Stomach smooth muscle (tissue), 2 donors: ENCODE data around the gene MARS1.

Experiments
- H3K27ac ChIP-seq: one replicate; pipeline ENCODE4 v1.7.0; 2013; ENCODE audit warnings: mild to moderate bottlenecking, low read length, inconsistent platforms
- H3K27me3 ChIP-seq, 2 donors: one replicate each; pipeline ENCODE4 v1.7.0; 2013; ENCODE audit warnings: low read length in 2 of 2; ENCODE audit not compliant: insufficient read depth in 2 of 2, control insufficient read depth in 1 of 2
- H3K36me3 ChIP-seq, 2 donors: one replicate each; pipeline ENCODE4 v1.7.0; 2013; ENCODE audit warnings: low read length in 2 of 2; ENCODE audit not compliant: control insufficient read depth in 2 of 2, insufficient read depth in 2 of 2
- H3K4me1 ChIP-seq: one replicate; pipeline ENCODE4 v1.7.0; 2013; ENCODE audit warnings: low read length; ENCODE audit not compliant: control insufficient read depth, insufficient read depth
- H3K4me3 ChIP-seq, 2 donors: one replicate each; pipeline ENCODE4 v1.7.0; 2013; ENCODE audit warnings: low read length in 2 of 2
- H3K9ac ChIP-seq, 2 donors: one replicate each; pipeline ENCODE4 v1.7.0; 2013; ENCODE audit warnings: low read length in 2 of 2, mild to moderate bottlenecking in 1 of 2
- H3K9me3 ChIP-seq, 2 donors: one replicate each; pipeline ENCODE4 v1.7.0; 2013; ENCODE audit warnings: low read length in 2 of 2; ENCODE audit not compliant: control insufficient read depth in 2 of 2
- donor health status: healthy.
- donor health status: Pancreatic carcinoma.

Gene MARS1

GRCh38 chr12:57531836-57532235, 44.0 kb downstream of the MARS1 start:
- Histone ChIP-seq H3K4me3 (no peak overlapping the region), H3K9me3 (no peaks in the 10 kb centered on the region), H3K27me3 (no peaks in the 10 kb centered on the region), H3K36me3 (peaks cover 66 to 69% of the 10 kb centered on the region in 2 donors), H3K4me1 (no peaks in the 10 kb centered on the region), H3K27ac (no peak overlapping the region), H3K9ac (no peak overlapping the region)

- H3K4me3 ChIP-seq = no peak overlapping the region
- no peak overlapping the region for H3K27ac ChIP-seq
- H3K36me3 ChIP-seq = peaks cover 62 to 67% of the 10 kb centered on the region in 2 donors
- H3K9ac ChIP-seq = no peak overlapping the region
- no peaks in the 10 kb centered on the region for H3K4me1 ChIP-seq
- no peaks in the 10 kb centered on the region for H3K27me3 ChIP-seq
- no peaks in the 10 kb centered on the region for H3K9me3 ChIP-seq
Observed at GRCh38 chr12:57533108-57533507, 45.2 kb downstream of the MARS1 start.

DNA sequence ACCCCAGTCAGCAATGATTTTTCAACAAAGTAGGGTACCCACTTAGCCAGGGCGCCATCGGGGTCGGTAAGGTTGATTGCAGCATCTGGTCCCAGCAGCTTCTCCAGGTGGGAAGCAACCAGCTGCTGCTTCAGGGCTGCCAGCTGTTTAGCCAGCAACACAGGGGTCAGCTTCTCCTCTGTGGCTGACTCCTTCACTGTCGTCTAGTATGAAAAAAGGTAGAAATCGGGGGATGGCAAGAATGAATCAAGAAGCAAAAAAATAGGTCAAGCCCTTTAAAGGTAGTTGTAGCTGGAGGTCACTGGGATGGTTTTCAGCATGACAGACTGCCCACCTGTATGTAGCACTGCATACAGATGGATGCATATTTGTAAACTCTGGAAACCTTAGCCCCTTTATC, 46.4 kb downstream of the MARS1 start:
- Histone ChIP-seq H3K27ac (no peak overlapping the region), H3K4me3 (no peak overlapping the region), H3K4me1 (no peaks in the 10 kb centered on the region), H3K9ac (no peak overlapping the region), H3K9me3 (no peaks in the 10 kb centered on the region), H3K27me3 (no peaks in the 10 kb centered on the region), H3K36me3 (peaks cover 60 to 72% of the 10 kb centered on the region in 2 donors)

DNA sequence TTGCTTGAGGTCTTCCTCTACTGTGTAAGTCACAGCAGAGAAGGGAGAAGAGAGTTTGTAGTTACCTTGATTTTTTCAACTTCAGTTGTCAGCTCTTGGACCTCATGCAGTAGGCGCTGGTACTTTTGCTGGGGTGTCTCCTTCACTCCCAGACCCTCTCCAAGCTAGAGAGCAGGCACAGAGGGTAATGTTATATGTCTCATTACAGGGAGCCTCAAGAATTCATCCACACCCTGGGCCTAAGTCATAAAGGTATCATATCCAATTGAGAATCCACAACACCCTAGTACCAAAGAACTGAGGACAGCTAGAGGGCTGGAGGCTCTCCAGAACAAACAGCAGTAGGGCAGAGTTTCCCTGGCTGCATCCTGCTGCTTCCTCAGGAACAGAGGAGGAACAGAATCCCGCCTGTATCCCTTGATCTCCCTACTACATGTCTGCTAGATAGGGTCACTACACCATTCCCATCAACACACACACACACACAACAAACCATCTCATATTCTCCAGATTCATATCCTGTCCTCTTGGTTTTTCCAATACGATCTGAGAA, 47.2 kb downstream of the MARS1 start:
- Histone ChIP-seq H3K27me3 (no peaks in the 10 kb centered on the region), H3K4me1 (no peaks in the 10 kb centered on the region), H3K27ac (no peak overlapping the region), H3K9me3 (no peaks in the 10 kb centered on the region), H3K36me3 (peaks cover 56 to 71% of the 10 kb centered on the region in 2 donors), H3K9ac (no peak overlapping the region), H3K4me3 (no peak overlapping the region)

DNA sequence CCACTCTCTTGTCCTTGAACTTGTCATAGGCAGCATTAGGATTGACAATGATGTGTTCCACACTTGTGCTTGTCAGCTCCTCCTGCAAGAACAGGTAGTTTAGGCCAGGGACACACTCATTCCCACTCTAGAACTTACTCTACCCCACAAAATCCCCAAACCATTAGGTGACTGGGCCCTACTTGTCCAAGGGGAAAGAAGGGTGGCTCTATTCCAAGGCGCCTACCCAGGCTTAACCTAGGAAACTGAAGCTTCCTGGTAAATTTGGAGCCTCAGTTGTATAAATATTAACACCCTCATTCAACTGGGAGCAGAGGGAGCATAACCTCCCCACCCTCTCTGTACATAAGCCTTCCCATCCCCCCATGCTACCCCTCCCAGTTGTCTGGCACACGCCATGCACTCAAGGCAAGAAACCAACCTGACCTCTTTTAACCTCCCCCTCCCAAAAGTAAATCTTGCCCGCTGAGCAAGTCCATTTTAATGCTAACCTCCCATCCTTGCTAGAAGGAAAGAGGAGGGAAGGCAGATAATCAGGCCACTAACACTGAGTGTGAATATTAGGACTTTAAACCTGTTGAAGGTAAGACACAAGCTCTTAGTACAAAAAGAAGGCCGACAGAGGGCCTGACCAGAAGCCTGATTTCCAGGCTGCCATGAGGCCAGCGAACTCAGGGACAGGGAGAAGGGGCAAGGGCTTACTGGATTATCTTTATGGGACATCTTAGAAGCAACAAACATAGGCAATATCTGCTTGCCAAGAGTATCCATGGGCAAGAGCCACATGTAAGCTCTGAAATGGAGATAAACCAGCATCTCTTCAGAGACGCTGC, 48.1 kb downstream of the MARS1 start:
- Histone ChIP-seq H3K4me1 (no peaks in the 10 kb centered on the region), H3K9me3 (no peaks in the 10 kb centered on the region), H3K27me3 (no peaks in the 10 kb centered on the region), H3K4me3 (no peak overlapping the region), H3K9ac (no peak overlapping the region), H3K36me3 (peaks cover 48 to 68% of the 10 kb centered on the region in 2 donors), H3K27ac (no peak overlapping the region)

- Histone ChIP-seq H3K9me3 (no peaks in the 10 kb centered on the region), H3K9ac (peak overlapping the region in 1 of 2 donors; percentile 29), H3K27ac (no peak overlapping the region), H3K36me3 (peaks cover 49 to 66% of the 10 kb centered on the region in 2 donors), H3K4me3 (no peak overlapping the region), H3K27me3 (no peaks in the 10 kb centered on the region), H3K4me1 (no peaks in the 10 kb centered on the region)
Observed at GRCh38 chr12:57536597-57536942, 48.7 kb downstream of the MARS1 start.

- Histone ChIP-seq H3K9me3 (no peaks in the 10 kb centered on the region), H3K36me3 (peaks cover 25 to 44% of the 10 kb centered on the region in 2 donors), H3K4me1 (peaks cover 3% of the 10 kb centered on the region), H3K9ac (no peak overlapping the region), H3K27ac (no peak overlapping the region), H3K27me3 (no peaks in the 10 kb centered on the region), H3K4me3 (no peak overlapping the region)
Observed at GRCh38 chr12:57539134-57539768, 51.4 kb downstream of the MARS1 start.

GRCh38 chr12:57541001-57541400, 53.1 kb downstream of the MARS1 start:
- Histone ChIP-seq H3K27me3 (no peaks in the 10 kb centered on the region), H3K36me3 (peaks cover 11 to 33% of the 10 kb centered on the region in 2 donors), H3K4me3 (no peak overlapping the region), H3K9ac (no peak overlapping the region), H3K27ac (no peak overlapping the region), H3K9me3 (no peaks in the 10 kb centered on the region), H3K4me1 (peaks cover 15% of the 10 kb centered on the region)

DNA sequence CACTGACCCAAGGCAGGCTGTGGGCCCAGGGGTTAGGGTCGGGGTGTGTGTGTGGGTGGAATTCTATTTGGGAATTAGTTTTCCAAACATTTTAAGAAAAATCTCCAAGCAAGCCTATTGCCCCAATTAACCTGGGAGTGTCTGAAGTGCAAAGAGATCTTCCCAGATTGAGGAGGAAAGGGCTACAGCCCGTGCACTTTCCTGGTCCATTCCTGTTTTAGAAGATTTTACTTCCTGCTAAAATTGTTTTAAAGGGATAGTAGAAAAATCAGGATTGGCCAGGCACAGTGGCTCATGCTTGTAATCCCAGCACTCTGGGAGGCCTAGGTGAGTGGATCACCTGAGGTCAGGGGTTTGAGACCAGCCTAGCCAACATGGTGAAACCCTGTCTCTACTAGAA, 53.8 kb downstream of the MARS1 start:
- H3K9me3 ChIP-seq = no peaks in the 10 kb centered on the region
- peaks cover 8 to 33% of the 10 kb centered on the region in 2 donors for H3K36me3 ChIP-seq
- peaks cover 19% of the 10 kb centered on the region for H3K4me1 ChIP-seq
- H3K9ac ChIP-seq = no peak overlapping the region
- no peak overlapping the region for H3K27ac ChIP-seq
- H3K27me3 ChIP-seq = no peaks in the 10 kb centered on the region
- no peak overlapping the region for H3K4me3 ChIP-seq

- Histone ChIP-seq H3K27ac (no peak overlapping the region), H3K36me3 (peaks cover 8 to 24% of the 10 kb centered on the region in 2 donors), H3K4me1 (peaks cover 19% of the 10 kb centered on the region), H3K27me3 (peaks cover 3% of the 10 kb centered on the region in 2 donors), H3K9ac (peak overlapping the region in 1 of 2 donors; percentile 5), H3K9me3 (no peaks in the 10 kb centered on the region), H3K4me3 (no peak overlapping the region)
Observed at GRCh38 chr12:57543581-57543980, 55.7 kb downstream of the MARS1 start.
